GM21367 (cell line): ENCODE measurements around the gene NCBP2.
"Not testable (repeated sequence)": the region's sequence is repeated elsewhere in the genome, so short reads cannot be mapped to it uniquely, and the experiment has no call there.

Source experiments
- ATAC-seq: cut with Tn5 transposase; IDR thresholded peaks from one replicate; pipeline ENCODE4 v1.9.1; 2021; ENCODE audit not compliant: unreplicated experiment

NCBP2 gene

GRCh38 chr3:196968233-196969133, 26.2 kb upstream of the NCBP2 start, which contains the start of gene PIGZ:
PIGZ (minus strand) TSS chr3:196968833; CDS start chr3:196952031, 16,802 bp downstream.
- peak; percentile 39 for ATAC-seq

GRCh38 chr3:196967412-196968232, 25.3 kb upstream of the NCBP2 start:
- ATAC-seq = no peak

GRCh38 chr3:196966526-196967401, 24.4 kb upstream of the NCBP2 start:
- no peak for ATAC-seq

- no peak for ATAC-seq
Measured at GRCh38 chr3:196965804-196966173, 23.5 kb upstream of the NCBP2 start.

GRCh38 chr3:196965112-196965803, 22.9 kb upstream of the NCBP2 start:
- ATAC-seq = no peak

- no peak for ATAC-seq
Measured at GRCh38 chr3:196963631-196963953, 21.3 kb upstream of the NCBP2 start.

GRCh38 chr3:196962930-196963630, 20.8 kb upstream of the NCBP2 start:
- ATAC-seq = no peak

GRCh38 chr3:196962108-196962929, 20.0 kb upstream of the NCBP2 start:
- ATAC-seq = no peak

GRCh38 chr3:196954832-196955231, 12.5 kb upstream of the NCBP2 start:
- ATAC-seq = no peak

GRCh38 chr3:196951371-196951770, 9.0 kb upstream of the NCBP2 start:
- ATAC-seq = no peak

- no peak for ATAC-seq
Measured at GRCh38 chr3:196949750-196950149, 7.4 kb upstream of the NCBP2 start.

GRCh38 chr3:196949285-196949619, 6.9 kb upstream of the NCBP2 start:
- no peak for ATAC-seq

GRCh38 chr3:196948442-196949284, 6.3 kb upstream of the NCBP2 start:
- no peak for ATAC-seq

GRCh38 chr3:196947860-196948441, 5.6 kb upstream of the NCBP2 start:
- no peak for ATAC-seq

GRCh38 chr3:196947136-196947859, 5.0 kb upstream of the NCBP2 start:
- no peak for ATAC-seq

- not testable (repeated sequence) for ATAC-seq
Measured at GRCh38 chr3:196944037-196944790, 1.9 kb upstream of the NCBP2 start.

GRCh38 chr3:196942915-196943277, 568 bp upstream of the NCBP2 start:
- peak; percentile 4 for ATAC-seq
